GM12878 (cell line): Measurements from ENCODE around the gene HSBP1L1. TPM values are rescaled to one million over a fixed set of nuclear protein-coding genes. Genes with fewer than 3 reads are reported as not detected.

Experiments
- ATAC-seq: fragments of 200-7000 bp; cut with Tn5 transposase; 3 replicates; pipeline ENCODE4 v1.9.1; 2020; ENCODE audit warnings: mild to moderate bottlenecking, moderate library complexity
- BruUV-seq: library from RNA; stranded (reverse); fragments of 400-500 nt; replicated peaks from 2 replicates; lab custom pipeline; 2021; lab: Mats Ljungman, UMichigan
- CTCF ChIA-PET: fragments of 300-600 bp; sonication (Branson Sonifier 250); formaldehyde crosslinking; extraction: SDS; loops from one replicate; lab custom pipeline; 2021; ENCODE audit warnings: inconsistent platforms; lab: Yijun Ruan, JAX
- POLR2A ChIA-PET: fragments of 350-600 bp; formaldehyde crosslinking; extraction: SDS; loops from one replicate; lab custom pipeline; 2021; ENCODE audit warnings: inconsistent platforms; lab: Charles Lee
- RAD21 ChIA-PET: fragments of 300-600 bp; sonication (Branson Sonifier 250); formaldehyde crosslinking; loops from one replicate; lab custom pipeline; 2023; ENCODE audit warnings: antibody characterized with exemption; ENCODE audit not compliant: unreplicated experiment; lab: Charles Lee
- SMC1A ChIA-PET: fragments of 300-600 bp; sonication (Branson Sonifier 250); formaldehyde crosslinking; loops from one replicate; lab custom pipeline; 2023; ENCODE audit not compliant: unreplicated experiment, uncharacterized antibody; lab: Charles Lee
- DNase-seq: peaks from one replicate; pipeline ENCODE4 v3.0.0-alpha.2; 2011; ENCODE audit warnings: low read depth, low spot score
- FAIRE-seq: peaks from 3 replicates; lab custom pipeline; 2011; peaks lifted over from hg19 to GRCh38; lab: Jason Lieb, UNC
- H2AFZ ChIP-seq: 2 replicates; pipeline ENCODE4 v1.6.0; 2011; ENCODE audit warnings: low read depth, low read length, control low read depth; ENCODE audit not compliant: control insufficient read depth
- H3K27ac ChIP-seq: 2 replicates; pipeline ENCODE4 v1.5.1; 2011; ENCODE audit warnings: control low read depth; ENCODE audit not compliant: control insufficient read depth, insufficient read depth
- H3K27me3 ChIP-seq, 2 experiments: replicated peaks in 1 of 2; 2 replicates each; pipeline versions ENCODE4 v1.6.0 to v1.6.1; 2011; ENCODE audit warnings: low read length in 1 of 2; ENCODE audit not compliant: control insufficient read depth in 2 of 2, insufficient read depth in 2 of 2
- H3K36me3 ChIP-seq, 2 experiments: 2 replicates each; pipeline ENCODE4 v1.5.1; 2011; ENCODE audit warnings: low read length in 1 of 2; ENCODE audit not compliant: control insufficient read depth in 2 of 2, insufficient read depth in 2 of 2
- H3K4me1 ChIP-seq: 2 replicates; pipeline ENCODE4 v1.6.1; 2011; ENCODE audit warnings: mild to moderate bottlenecking, low read length, moderate library complexity, mixed read lengths; ENCODE audit not compliant: control insufficient read depth, insufficient read depth
- H3K4me2 ChIP-seq: 2 replicates; pipeline ENCODE4 v1.6.0; 2011; ENCODE audit warnings: control low read depth; ENCODE audit not compliant: control insufficient read depth, insufficient read depth
- H3K4me3 ChIP-seq: fragments of 200-600 bp; sonication (generic); 2 replicates; pipeline ENCODE4 v1.5.1; 2016
- H3K79me2 ChIP-seq: 2 replicates; pipeline ENCODE4 v1.6.0; 2011; ENCODE audit warnings: low read length; ENCODE audit not compliant: control insufficient read depth, insufficient read depth
- H3K9ac ChIP-seq: 2 replicates; pipeline ENCODE4 v1.8.0; 2011; ENCODE audit warnings: low read length, control low read depth, mixed read lengths; ENCODE audit not compliant: control insufficient read depth, insufficient read depth
- H3K9me3 ChIP-seq: replicated peaks from 3 replicates; pipeline ENCODE4 v1.5.1; 2011; ENCODE audit warnings: mild to moderate bottlenecking, low read length; ENCODE audit not compliant: control insufficient read depth, insufficient read depth
- H4K20me1 ChIP-seq: 2 replicates; pipeline ENCODE4 v1.6.0; 2011; ENCODE audit not compliant: control insufficient read depth, insufficient read depth
- E4F1 ChIP-seq: fragments of 450-650 bp; IDR thresholded peaks from 2 replicates; pipeline ENCODE4 v1.6.1; 2018; ENCODE audit warnings: borderline replicate concordance, mild to moderate bottlenecking; ENCODE audit not compliant: partially characterized antibody
- GATAD2B ChIP-seq: fragments of 450-650 bp; conservative IDR thresholded peaks from 2 replicates; pipeline ENCODE4 v1.6.1; 2017; ENCODE audit warnings: low read depth, mild to moderate bottlenecking, moderate library complexity
- LARP7 ChIP-seq: fragments of 450-650 bp; IDR thresholded peaks from 2 replicates; pipeline ENCODE4 v1.6.1; 2017; ENCODE audit warnings: mild to moderate bottlenecking
- STAT1 ChIP-seq: fragments of 450-650 bp; conservative IDR thresholded peaks from 2 replicates; pipeline ENCODE4 v1.6.1; 2014; ENCODE audit warnings: antibody characterized with exemption, mild to moderate bottlenecking
- TAF1 ChIP-seq: IDR thresholded peaks from 2 replicates; pipeline ENCODE4 v1.6.1; 2011; ENCODE audit warnings: mild to moderate bottlenecking, low read depth, low read length, borderline replicate concordance
- WGBS: methylation state at CpG from one replicate; pipeline ENCODE4 v1.1.6; 2016; ENCODE audit warnings: low lambda C conversion rate; ENCODE audit not compliant: insufficient replicate concordance, insufficient coverage; ENCODE audit errors: missing lambda C conversion rate; 5-methylcytosine and 5-hydroxymethylcytosine counted together
- in situ Hi-C: fragments of 300-500 bp; cut with MboI; formaldehyde crosslinking; loops from 9 replicates; pipeline ENCODE4 v1.14.3; 2018; ENCODE audit warnings: mixed read lengths
- intact Hi-C: fragments of 100-400 bp; cut with micrococcal nuclease; formaldehyde crosslinking; loops from one replicate; pipeline ENCODE4 v1.14.2; 2022; ENCODE audit not compliant: unreplicated experiment
- polyA plus RNA-seq, 11 experiments: library from polyadenylated mRNA; depleted of rRNA in 4 of 11; unstranded in 6 of 11; stranded (reverse) in 5 of 11; fragments of >200 nt; fragmentation: Nextera tagmentation in 4 of 11; fragmentation: Illumina TruSeq in 1 of 11; extraction: Ambion mirVana in 4 of 11; extraction: Trizol in 1 of 11; gene quantifications; 1 replicate in 1 of 11; 2 replicates in 10 of 11; pipeline versions ENCODE4 v1.2.1 to v1.2.3, GENCODE V29; 2011 to 2016; ENCODE audit warnings: inconsistent platforms in 2 of 11, missing spikeins in 2 of 11, low read depth in 1 of 11
- total RNA-seq, 4 experiments: library from RNA; depleted of rRNA in 3 of 4; stranded (reverse); fragments of >200 nt in 3 of 4; fragmentation: Illumina TruSeq in 1 of 4; extraction: Trizol in 1 of 4; gene quantifications; 2 replicates each; pipeline versions ENCODE4 v1.2.1 to v1.2.3, GENCODE V29; 2013 to 2021

Gene HSBP1L1
- total and polyA plus RNA-seq, 10 of the 15 experiments (the other 5 are each of a cell fraction or from before 2014, with no cell fraction given) = 0.97 to 14.0 (median 6.9) TPM; not detected in 1

DNA sequence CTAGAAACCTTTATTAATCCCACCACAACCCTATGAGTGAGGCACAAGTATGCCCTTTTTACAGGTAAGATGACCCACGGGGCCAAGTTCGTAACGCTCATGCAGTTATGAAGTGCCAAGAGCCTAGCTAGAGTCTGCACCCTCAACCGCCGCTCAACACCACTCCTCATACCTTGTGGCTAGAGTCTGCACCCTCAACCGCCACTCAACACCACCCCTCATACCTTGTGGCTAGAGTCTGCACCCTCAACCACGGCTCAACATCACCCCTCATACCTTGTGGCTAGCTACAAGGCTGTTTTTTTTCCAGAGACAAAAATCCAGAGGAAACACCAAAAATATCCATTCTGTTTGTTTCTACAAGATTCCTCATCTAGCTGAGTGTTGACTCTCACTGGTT lies 19.4 kb downstream of the HSBP1L1 start:
- BruUV-seq = no TSS peak
- Histone ChIP-seq H4K20me1 (peaks cover 11% of the 10 kb centered on the region; the same call in 1 of the 2 replicates), H3K27ac (no peak overlapping the region), H3K27me3 (no peaks in the 10 kb centered on the region), H3K36me3 (peaks cover 2 to 16% of the 10 kb centered on the region in 2 experiments; a peak in 3 of 4 replicates), H3K4me3 (no peak overlapping the region), H3K4me1 (no peaks in the 10 kb centered on the region; the same call in 1 of the 2 replicates), H3K4me2 (no peak overlapping the region), H3K9me3 (no peaks in the 10 kb centered on the region), H3K79me2 (peaks cover 95% of the 10 kb centered on the region), H3K9ac (no peak overlapping the region), H2AFZ (no peak overlapping the region)
- WGBS = 88% methylated on average over 7 of the region's 7 CpGs
- SMC1A ChIA-PET = interaction anchor here (0.6 to 2.2 kb wide), 4 partner anchors 15 to 121 kb away, joined by 3 to 6 read pairs (median 4); no protein-coding TSS in a partner anchor
- TF ChIP-seq TAF1 = no peak
- TF ChIP-seq GATAD2B = no peak
- no peak for TF ChIP-seq STAT1
- no peak for TF ChIP-seq E4F1
- no peak for TF ChIP-seq LARP7
- intact Hi-C loops = loop anchor here (10.0 kb wide), 1 partner anchor 189 kb away; the partner anchor contains the start of gene KCNG2
- in situ Hi-C loops = no loop called here
- CTCF ChIA-PET = interaction anchor here (1.4 to 2.4 kb wide), 5 partner anchors 17 to 163 kb away, joined by 3 to 7 read pairs (median 5); partner anchors contain the start of gene RBFA
- RAD21 ChIA-PET = interaction anchor here (1.5 to 2.4 kb wide), 2 partner anchors 20 to 37 kb away, joined by 4 to 8 read pairs; no protein-coding TSS in a partner anchor
- FAIRE-seq (no peak), ATAC-seq (no peak), DNase-seq (no peak)
- POLR2A ChIA-PET = no interaction called here
